Measurements from ENCODE around the gene NTN1. TPM values are rescaled to one million over a fixed set of nuclear protein-coding genes. Genes with fewer than 3 reads are reported as not detected.

Gene NTN1
- total RNA-seq, 2 experiments from 2014 or later, result 1.2 to 1.3 TPM

DNA sequence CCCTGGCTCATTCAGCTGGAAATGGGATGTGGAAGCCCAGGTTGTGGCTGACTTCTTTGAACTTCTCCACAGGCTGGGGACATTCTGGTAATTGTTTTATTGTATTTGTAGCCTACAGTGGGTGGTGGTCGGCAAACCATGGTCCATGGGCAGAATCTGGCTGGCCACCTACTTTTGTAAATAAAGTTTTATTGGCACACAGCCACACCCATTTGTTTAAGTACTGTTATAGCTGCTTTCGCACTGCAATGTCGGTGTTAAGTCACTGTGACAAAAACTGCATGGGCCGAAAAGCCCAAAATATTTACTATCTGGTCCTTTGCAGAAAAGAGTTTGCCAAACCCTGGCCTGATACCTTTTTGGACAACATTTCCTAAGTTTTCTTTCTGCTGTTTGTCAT lies 86.2 kb downstream of the NTN1 start:
- TF ChIP-seq, protein P1, sequence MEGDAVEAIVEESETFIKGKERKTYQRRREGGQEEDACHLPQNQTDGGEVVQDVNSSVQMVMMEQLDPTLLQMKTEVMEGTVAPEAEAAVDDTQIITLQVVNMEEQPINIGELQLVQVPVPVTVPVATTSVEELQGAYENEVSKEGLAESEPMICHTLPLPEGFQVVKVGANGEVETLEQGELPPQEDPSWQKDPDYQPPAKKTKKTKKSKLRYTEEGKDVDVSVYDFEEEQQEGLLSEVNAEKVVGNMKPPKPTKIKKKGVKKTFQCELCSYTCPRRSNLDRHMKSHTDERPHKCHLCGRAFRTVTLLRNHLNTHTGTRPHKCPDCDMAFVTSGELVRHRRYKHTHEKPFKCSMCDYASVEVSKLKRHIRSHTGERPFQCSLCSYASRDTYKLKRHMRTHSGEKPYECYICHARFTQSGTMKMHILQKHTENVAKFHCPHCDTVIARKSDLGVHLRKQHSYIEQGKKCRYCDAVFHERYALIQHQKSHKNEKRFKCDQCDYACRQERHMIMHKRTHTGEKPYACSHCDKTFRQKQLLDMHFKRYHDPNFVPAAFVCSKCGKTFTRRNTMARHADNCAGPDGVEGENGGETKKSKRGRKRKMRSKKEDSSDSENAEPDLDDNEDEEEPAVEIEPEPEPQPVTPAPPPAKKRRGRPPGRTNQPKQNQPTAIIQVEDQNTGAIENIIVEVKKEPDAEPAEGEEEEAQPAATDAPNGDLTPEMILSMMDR (IDR thresholded peaks at IDR 0.05), result no peak
- CTCF ChIA-PET, result no interaction called here
- POLR2A ChIA-PET, result no interaction called here
- intact Hi-C loops (cut with micrococcal nuclease), result no loop called here
- no peaks in the 10 kb centered on the region for H3K9me3 Mint-ChIP-seq
- H3K27me3 Mint-ChIP-seq, result peaks cover 5% of the 10 kb centered on the region
- no peak for ATAC-seq
- no peaks in the 10 kb centered on the region for H3K4me1 Mint-ChIP-seq (ENCODE audit: low read depth)
- no peak overlapping the region for H3K27ac Mint-ChIP-seq
- no peaks in the 10 kb centered on the region for H3K36me3 Mint-ChIP-seq (ENCODE audit: low read depth)
- DNase-seq, result no peak
- H3K4me3 Mint-ChIP-seq, result no peak overlapping the region

DNA sequence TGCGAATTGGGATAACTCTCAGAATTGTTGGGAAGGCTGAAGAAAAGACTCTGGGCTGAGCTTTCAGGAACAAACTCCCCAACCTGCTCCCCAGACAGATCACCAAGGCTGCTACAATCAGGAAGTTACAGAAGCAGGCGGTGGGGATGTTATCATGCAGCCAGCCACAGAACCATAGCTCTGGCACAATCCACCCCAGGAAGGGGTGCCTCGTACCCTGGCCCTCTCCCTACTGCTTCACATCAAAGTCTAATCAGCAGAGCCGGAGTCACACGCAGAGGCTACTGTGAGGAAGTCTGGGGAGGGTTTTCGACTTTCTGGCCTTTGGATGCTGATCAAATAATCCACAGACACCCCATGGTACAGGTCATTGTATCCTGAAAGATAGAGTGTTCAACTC lies 86.8 kb downstream of the NTN1 start:
- no peaks in the 10 kb centered on the region for H3K9me3 Mint-ChIP-seq
- no peak overlapping the region for H3K27ac Mint-ChIP-seq
- CTCF ChIA-PET, result no interaction called here
- TF ChIP-seq, protein P1 (IDR thresholded peaks at IDR 0.05), result no peak
- DNase-seq (no peak), ATAC-seq (no peak)
- no peaks in the 10 kb centered on the region for H3K36me3 Mint-ChIP-seq (ENCODE audit: low read depth)
- intact Hi-C loops (cut with micrococcal nuclease), result no loop called here
- no peaks in the 10 kb centered on the region for H3K4me1 Mint-ChIP-seq (ENCODE audit: low read depth)
- H3K4me3 Mint-ChIP-seq, result no peak overlapping the region
- peaks cover 5% of the 10 kb centered on the region for H3K27me3 Mint-ChIP-seq
- POLR2A ChIA-PET, result no interaction called here

DNA sequence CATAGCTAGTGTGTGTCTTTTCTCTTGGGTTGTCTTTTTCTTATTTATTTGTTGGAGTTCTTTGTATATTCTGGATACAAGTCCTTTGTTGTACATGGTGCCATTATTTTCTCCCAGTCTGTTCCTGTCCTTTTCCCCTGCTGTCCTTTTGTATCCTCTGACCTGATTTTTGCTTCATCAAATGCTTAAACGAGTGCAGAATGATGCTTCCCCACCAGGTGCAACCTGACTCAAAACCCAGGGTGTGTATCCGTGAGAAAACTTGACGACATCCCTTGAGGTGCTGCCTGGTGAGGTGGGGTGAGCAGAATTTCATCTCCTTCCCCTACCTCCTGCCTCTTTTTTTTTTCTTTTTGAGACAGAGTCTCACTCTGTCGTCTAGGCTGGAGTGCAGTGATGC lies 88.6 kb downstream of the NTN1 start:
- Mint-ChIP-seq H3K36me3 (ENCODE audit: low read depth) (no peaks in the 10 kb centered on the region), H3K27ac (no peak overlapping the region), H3K9me3 (no peaks in the 10 kb centered on the region), H3K4me1 (ENCODE audit: low read depth) (peaks cover 2% of the 10 kb centered on the region), H3K27me3 (peaks cover 5% of the 10 kb centered on the region), H3K4me3 (no peak overlapping the region)
- ATAC-seq (no peak), DNase-seq (no peak)
- intact Hi-C loops (cut with micrococcal nuclease), result no loop called here
- TF ChIP-seq, protein P1 (IDR thresholded peaks at IDR 0.05), result no peak
- POLR2A ChIA-PET, result no interaction called here
- CTCF ChIA-PET, result interaction anchor here (1.0 kb wide), 1 partner anchor 11 kb away, joined by 3 read pairs; no protein-coding TSS in a partner anchor

DNA sequence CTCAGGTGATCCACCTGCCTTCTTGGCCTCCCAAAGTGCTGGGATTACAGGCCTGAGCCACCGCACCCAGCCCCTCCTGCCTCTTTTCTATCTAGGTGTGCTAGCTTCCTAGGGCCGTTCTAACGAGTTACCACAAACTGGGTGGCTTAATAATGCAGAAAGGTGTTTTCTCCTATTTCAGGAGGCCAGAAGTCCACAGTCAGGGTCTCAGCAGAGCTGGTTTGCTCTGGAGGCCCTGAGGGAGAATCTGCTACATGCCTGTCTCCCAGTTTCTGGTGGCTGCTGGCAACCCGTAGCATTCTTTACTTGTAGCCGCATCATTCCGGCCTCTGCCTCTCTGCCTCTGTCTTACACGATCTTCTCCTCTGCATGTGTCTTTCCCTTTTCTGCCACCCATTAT lies 89.2 kb downstream of the NTN1 start:
- POLR2A ChIA-PET, result no interaction called here

More for the DNA sequence above, 89.2 kb downstream of the NTN1 start:
- intact Hi-C loops (cut with micrococcal nuclease), result no loop called here
- Mint-ChIP-seq H3K9me3 (no peaks in the 10 kb centered on the region), H3K36me3 (ENCODE audit: low read depth) (no peaks in the 10 kb centered on the region), H3K27ac (no peak overlapping the region), H3K4me3 (no peak overlapping the region), H3K27me3 (peaks cover 5% of the 10 kb centered on the region), H3K4me1 (ENCODE audit: low read depth) (peaks cover 6% of the 10 kb centered on the region)
- ATAC-seq (no peak), DNase-seq (no peak)
- TF ChIP-seq, protein P1 (IDR thresholded peaks at IDR 0.05), result no peak
- CTCF ChIA-PET, result no interaction called here

Data from activated CD8-positive, alpha-beta T cell treated with anti-CD3 and anti-CD28 coated beads for 36 hours (primary cell).